IPS-20b (cell line): Measurements from ENCODE around the gene C3orf52.

ENCODE experiments used
- H3K27ac ChIP-seq: one replicate; pipeline ENCODE4 v1.5.1; 2013; ENCODE audit warnings: low read length
- H3K27me3 ChIP-seq: 2 replicates; pipeline ENCODE4 v1.6.1; 2013; ENCODE audit warnings: mild to moderate bottlenecking, low read length, inconsistent platforms; ENCODE audit not compliant: insufficient read depth
- H3K36me3 ChIP-seq: 2 replicates; pipeline ENCODE4 v1.6.1; 2013; ENCODE audit warnings: low read depth, mild to moderate bottlenecking, inconsistent platforms, low read length, moderate library complexity; ENCODE audit not compliant: insufficient read depth
- H3K4me1 ChIP-seq: 2 replicates; pipeline ENCODE4 v1.6.1; 2013; ENCODE audit warnings: mild to moderate bottlenecking, control low read depth, inconsistent platforms, low read length, moderate library complexity; ENCODE audit not compliant: insufficient read depth
- H3K4me3 ChIP-seq: 2 replicates; pipeline ENCODE4 v1.5.1; 2013; ENCODE audit warnings: mild to moderate bottlenecking, low read length, inconsistent platforms
- H3K9ac ChIP-seq: 2 replicates; pipeline ENCODE4 v1.6.1; 2013; ENCODE audit warnings: low read depth, mild to moderate bottlenecking, inconsistent platforms, low read length, moderate library complexity
- H3K9me3 ChIP-seq: 2 replicates; pipeline ENCODE4 v1.6.1; 2013; ENCODE audit warnings: mild to moderate bottlenecking, low read depth, low read length, inconsistent platforms; ENCODE audit not compliant: insufficient read depth

The C3orf52 gene

DNA sequence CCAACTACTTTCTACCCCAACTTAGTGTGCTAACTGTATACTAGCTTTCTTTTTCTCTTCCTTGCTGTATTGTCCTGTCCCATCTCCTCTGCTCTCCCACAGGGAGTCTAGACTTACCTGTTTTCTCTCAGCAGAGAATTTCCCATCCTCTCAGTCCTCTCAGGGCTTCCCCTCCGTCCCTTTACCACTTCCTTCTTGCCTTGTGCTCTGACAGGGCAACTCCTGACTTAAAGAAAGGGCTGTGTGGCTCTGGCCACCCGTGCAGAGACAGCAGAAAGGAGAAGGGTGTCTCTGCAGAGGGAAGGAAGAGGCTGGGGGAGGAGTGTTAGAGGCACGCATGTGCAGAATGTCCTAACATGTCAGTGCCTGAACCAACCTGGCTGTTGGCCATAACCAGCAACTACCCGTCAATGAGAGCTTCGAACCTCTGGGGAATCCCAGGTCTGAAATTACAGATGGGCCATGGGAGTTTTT, 46.8 kb downstream of the C3orf52 start, which contains the start of gene GCSAM:
Gene GCSAM (minus strand): TSS at position 274 of the 474 bp plus-strand sequence. CDS start 128 bp downstream, at position 146.
- Histone ChIP-seq H3K4me3 (no peak within 1 kb of the TSS), H3K9me3 (no peaks in the 10 kb centered on the region), H3K27ac (no peak within 1 kb of the TSS)

DNA sequence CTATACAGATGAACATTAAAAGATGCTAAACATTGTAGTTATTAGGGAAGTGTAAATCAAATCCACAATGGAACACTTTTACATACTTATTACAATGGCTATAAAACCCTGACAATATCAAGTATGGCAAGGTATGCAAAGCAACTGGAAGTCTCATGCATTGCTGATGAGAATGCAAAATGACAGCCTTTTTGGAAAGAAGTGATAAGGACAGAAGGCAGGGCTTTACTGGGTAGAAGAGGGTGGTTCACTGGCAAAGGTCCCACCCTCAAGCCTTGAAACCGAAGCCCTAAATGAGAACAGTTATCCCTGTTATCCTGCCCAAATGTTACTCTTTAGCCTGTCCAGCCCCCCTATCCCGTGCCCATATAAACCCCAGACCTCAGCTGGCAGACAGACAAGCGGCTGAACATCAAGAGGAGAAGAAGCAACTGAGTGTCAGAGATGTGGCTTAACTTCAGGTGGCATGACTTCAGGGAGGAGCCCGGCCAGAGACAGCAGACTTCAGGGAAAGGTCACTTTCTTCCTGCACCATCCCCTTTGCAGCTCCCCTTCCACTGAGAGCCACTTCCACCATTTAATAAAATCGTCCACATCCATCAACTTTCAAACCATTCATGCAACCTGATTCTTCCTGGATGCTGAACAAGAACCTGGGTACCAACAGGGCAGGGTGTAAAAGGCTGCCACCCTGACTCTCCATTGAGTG, 47.6 kb downstream of the C3orf52 start:
- no peak overlapping the region for H3K4me3 ChIP-seq
- H3K27me3 ChIP-seq = no peaks in the 10 kb centered on the region
- no peaks in the 10 kb centered on the region for H3K9me3 ChIP-seq
- peaks cover 36% of the 10 kb centered on the region for H3K4me1 ChIP-seq
- no peak overlapping the region for H3K9ac ChIP-seq
- H3K27ac ChIP-seq = no peak overlapping the region
- H3K36me3 ChIP-seq = no peaks in the 10 kb centered on the region

More for the DNA sequence above, 46.8 kb downstream of the C3orf52 start, which contains the start of gene GCSAM:
- Histone ChIP-seq H3K4me1 (peaks cover 34% of the 10 kb centered on the region), H3K27me3 (no peaks in the 10 kb centered on the region), H3K9ac (no peak within 1 kb of the TSS), H3K36me3 (no peaks in the 10 kb centered on the region)

DNA sequence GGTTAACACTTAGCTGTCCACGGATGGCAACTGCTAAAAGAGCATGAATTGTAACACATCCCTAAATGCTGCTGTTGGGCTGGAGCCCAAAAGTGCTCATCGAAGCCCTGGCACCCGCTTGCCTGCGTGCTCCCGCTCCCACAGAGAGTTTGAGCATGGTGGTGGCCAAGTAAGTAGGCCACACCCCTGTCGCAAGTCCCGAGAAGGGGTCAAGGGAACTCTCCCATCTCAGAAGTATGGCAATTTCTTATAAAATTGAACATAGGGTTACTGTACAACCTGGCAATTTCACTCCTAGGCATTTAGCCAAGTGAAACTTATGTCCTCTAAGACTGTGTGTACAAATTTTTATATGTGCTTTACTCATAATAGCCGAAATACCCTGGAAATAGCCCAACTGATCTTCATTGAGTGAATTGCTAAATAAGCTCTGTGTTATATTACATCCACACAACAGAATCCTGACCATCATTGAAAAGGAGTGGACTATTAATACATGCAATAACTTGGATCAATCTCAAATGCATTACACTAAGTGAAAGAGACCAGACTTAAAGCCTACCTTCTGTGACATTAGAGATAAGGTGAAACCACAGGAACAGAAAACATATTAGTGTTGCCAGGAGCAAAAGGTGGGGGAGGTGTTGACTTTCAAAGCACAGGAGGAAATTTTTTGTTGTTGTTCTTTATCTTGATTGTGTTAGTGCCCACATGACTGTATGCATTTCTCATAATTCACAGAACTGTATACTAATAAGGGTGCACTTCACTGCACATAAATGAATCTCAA, 48.3 kb downstream of the C3orf52 start:
- Histone ChIP-seq H3K9ac (no peak overlapping the region), H3K27me3 (no peaks in the 10 kb centered on the region), H3K36me3 (no peaks in the 10 kb centered on the region), H3K27ac (no peak overlapping the region), H3K9me3 (no peaks in the 10 kb centered on the region), H3K4me3 (no peak overlapping the region), H3K4me1 (peaks cover 30% of the 10 kb centered on the region; the same call in 1 of the 2 replicates)

DNA sequence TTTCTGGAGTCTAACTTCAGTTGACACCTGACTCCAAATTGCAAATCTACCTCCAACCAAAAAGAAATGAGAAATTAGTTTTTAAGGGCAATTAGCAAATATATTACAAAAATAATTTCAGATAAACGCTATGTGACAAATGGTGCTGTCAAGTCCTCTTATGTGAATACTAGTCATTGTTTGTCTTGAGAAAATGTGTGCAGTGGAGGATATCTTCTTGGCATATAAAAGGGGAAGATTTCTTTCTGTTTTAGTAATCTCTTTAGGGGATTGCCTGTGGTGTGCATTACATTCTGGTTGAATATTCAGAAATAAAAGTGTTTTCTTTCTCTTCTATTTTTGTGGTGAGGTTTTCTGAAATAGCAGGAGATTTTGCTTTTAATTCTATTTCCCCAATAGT, 49.9 kb downstream of the C3orf52 start:
- Histone ChIP-seq H3K9me3 (no peaks in the 10 kb centered on the region), H3K36me3 (no peaks in the 10 kb centered on the region), H3K27ac (no peak overlapping the region), H3K4me3 (no peak overlapping the region), H3K4me1 (peaks cover 30% of the 10 kb centered on the region; the same call in 1 of the 2 replicates), H3K9ac (0 out of 2 replicates have a peak overlapping the region, but pooled peaks have one; percentile 17), H3K27me3 (no peaks in the 10 kb centered on the region)

DNA sequence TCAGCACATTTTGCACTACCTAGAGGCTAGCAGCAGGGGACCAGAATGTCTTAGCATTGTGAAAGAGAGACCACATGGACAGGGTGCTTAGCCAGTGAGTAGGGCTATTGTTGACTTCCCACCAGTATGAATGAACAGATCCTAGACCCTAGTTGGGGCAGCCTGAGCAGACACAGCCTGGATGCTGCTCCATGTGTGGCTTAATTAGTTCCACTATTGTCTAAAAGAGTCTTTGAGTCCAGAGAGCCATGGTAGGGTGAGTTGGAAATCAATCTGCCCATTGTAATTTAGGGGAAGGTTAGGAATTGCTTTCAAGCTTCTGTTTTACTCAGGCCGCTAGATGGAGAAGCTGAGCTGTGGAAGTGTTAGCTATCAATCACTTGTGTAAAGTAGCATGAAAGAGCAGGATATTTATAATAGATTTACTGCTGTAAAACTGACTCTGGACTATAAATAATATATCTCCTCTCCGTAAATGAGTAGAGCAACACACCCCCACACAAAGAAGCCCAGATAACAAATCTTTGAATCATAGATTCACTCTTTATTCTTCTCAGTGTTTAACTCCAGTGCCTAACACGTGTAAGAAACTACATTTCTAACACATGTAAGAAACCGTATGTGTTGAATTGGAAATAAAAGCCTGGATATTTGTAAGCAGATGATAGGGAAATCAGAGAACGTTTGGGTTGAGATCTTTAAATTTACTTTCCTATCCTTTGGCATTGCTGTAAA, 50.9 kb downstream of the C3orf52 start:
- peaks cover 30% of the 10 kb centered on the region; the same call in 1 of the 2 replicates for H3K4me1 ChIP-seq
- no peaks in the 10 kb centered on the region for H3K27me3 ChIP-seq
- no peaks in the 10 kb centered on the region for H3K9me3 ChIP-seq
- no peak overlapping the region for H3K4me3 ChIP-seq
- no peaks in the 10 kb centered on the region for H3K36me3 ChIP-seq
- H3K27ac ChIP-seq = no peak overlapping the region
- H3K9ac ChIP-seq = peak overlapping the region; percentile 44

DNA sequence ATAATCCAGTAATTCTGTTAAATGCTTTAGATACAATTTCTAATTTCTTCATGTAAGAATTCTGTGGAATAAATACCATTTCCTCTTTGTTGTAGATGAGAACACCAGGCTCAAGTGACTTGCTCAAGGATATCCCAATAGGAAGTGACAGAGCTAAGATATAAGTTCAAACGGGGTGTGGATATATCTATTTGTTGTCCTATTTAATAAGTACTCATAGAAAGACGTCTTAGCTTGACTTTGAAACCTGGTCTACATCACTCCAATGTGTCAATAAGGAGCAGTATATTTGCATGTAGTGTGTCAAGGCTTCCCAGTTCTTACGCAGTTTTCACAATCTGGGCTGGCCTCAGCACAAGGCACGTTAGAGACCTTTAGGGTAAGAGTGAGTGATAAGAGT, 51.6 kb downstream of the C3orf52 start:
- peaks cover 1% of the 10 kb centered on the region; the same call in 1 of the 2 replicates for H3K9me3 ChIP-seq
- H3K4me1 ChIP-seq = peaks cover 30% of the 10 kb centered on the region; the same call in 1 of the 2 replicates
- no peaks in the 10 kb centered on the region for H3K36me3 ChIP-seq
- H3K4me3 ChIP-seq = no peak overlapping the region
- peak overlapping the region; percentile 44; the same call in 1 of the 2 replicates for H3K9ac ChIP-seq
- no peaks in the 10 kb centered on the region for H3K27me3 ChIP-seq
- H3K27ac ChIP-seq = no peak overlapping the region

DNA sequence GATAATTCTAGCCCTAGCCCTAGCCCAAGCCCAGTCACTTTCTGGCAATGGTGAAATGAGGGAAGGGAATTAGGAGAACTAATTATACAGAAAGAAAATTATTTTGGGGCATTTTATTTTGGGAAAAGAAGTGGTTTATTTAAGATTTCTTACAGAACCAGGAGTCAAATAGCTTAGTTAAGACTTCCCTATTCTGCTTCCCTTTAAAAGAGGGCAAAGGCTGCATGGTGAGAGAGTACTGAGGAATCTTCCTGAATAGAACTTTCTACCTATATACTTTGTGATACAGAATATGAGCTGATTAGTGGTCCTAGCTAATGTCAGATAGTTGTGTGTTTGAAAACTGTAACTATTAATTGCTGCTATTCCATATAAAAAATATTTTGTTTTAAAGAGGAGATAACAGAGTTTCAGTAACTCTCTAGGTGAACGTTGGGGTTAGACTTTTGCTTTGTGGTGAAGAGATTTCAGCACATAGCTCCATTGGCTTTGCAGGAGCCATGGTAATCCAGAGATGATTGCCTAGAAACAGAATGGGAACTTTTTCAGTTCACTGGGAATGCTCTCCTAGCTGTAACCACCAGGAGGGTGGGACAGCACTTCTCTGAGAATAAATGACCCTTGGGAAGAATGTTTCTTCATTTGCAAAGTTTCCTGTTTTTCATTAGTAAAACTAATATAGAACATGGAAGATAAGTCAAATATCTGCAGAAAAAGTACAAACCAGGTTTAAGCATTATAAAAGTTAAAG, 52.2 kb downstream of the C3orf52 start:
- Histone ChIP-seq H3K4me1 (peaks cover 30% of the 10 kb centered on the region; the same call in 1 of the 2 replicates), H3K9me3 (peaks cover 2% of the 10 kb centered on the region; the same call in 1 of the 2 replicates), H3K27ac (no peak overlapping the region), H3K9ac (no peak overlapping the region), H3K27me3 (no peaks in the 10 kb centered on the region), H3K36me3 (no peaks in the 10 kb centered on the region), H3K4me3 (no peak overlapping the region)

DNA sequence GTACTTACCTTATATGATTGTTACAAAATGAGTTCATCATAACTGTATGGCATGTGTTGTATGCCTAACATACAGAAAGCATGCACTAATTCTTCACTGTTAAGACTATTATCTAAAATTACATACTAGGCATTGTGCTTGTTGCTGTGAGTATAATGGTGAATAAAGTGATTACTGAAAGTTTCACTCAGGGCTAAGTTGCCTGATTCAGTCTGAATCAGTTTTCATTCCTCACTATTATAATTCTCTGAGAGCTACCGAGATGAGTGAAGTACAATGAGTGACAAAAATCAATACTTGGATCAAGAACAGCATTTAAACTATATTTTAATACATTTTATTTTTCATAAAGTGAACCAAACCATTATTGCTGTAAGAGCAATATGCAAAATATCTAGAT, 54.4 kb downstream of the C3orf52 start:
- H3K9ac ChIP-seq = no peak overlapping the region

DNA sequence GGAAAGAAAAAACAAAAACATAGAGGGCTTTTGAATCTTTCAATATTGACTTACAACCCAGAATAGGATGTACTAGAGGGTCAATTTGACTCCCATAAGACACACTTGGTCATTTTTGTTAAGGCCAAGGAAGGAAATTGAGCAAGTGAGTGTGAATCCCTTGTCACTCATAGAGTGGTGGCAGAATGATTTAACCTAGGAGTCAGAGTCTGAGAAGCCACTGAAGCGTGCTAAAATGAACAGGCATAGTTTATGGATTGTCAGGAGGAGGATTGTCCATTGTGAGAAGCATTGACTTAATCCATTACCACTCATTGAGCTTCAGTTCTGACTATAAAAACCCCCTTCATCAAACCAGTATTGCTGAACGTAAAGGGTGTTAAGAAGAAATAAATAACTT, 55.1 kb downstream of the C3orf52 start:
- Histone ChIP-seq H3K27me3 (no peaks in the 10 kb centered on the region), H3K9me3 (peaks cover 10% of the 10 kb centered on the region), H3K4me1 (peaks cover 22% of the 10 kb centered on the region; the same call in 1 of the 2 replicates), H3K27ac (no peak overlapping the region), H3K36me3 (no peaks in the 10 kb centered on the region), H3K4me3 (no peak overlapping the region), H3K9ac (no peak overlapping the region)

More for the DNA sequence above, 54.4 kb downstream of the C3orf52 start:
- H3K36me3 ChIP-seq = no peaks in the 10 kb centered on the region
- no peaks in the 10 kb centered on the region for H3K27me3 ChIP-seq
- peaks cover 10% of the 10 kb centered on the region for H3K9me3 ChIP-seq
- H3K27ac ChIP-seq = no peak overlapping the region
- H3K4me3 ChIP-seq = no peak overlapping the region
- H3K4me1 ChIP-seq = peaks cover 29% of the 10 kb centered on the region; the same call in 1 of the 2 replicates

DNA sequence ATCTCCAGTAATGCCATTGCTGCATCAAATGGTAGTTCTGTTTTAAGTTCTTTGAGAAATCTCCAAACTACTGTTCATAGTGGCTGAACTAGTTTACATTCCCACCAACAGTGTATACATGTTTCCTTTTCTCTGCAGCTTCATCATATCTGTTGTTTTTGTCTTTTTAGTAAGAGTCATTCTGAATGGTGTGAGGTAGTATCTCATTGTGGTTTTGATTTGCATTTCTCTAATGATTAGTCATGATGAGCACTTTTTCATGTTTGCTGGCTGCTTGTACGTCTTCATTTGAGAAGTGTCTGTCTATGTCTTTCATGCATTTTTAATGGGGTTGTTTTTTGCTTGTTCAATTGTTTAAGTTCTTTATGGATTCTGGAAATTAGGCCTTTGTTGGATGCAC, 57.1 kb downstream of the C3orf52 start:
- Histone ChIP-seq H3K27ac (no peak overlapping the region), H3K4me3 (no peak overlapping the region), H3K27me3 (no peaks in the 10 kb centered on the region), H3K9ac (no peak overlapping the region), H3K36me3 (no peaks in the 10 kb centered on the region), H3K4me1 (peaks cover 4% of the 10 kb centered on the region; the same call in 1 of the 2 replicates), H3K9me3 (peaks cover 19% of the 10 kb centered on the region)
